MCF 10A (cell line): ENCODE results near the gene EIF2B2. TPM values are rescaled to one million over a fixed set of nuclear protein-coding genes. Genes with fewer than 3 reads are reported as not detected.

Experiments
- BruUV-seq: library from RNA; stranded (reverse); fragments of 400-500 nt; replicated peaks from 2 replicates; lab custom pipeline; 2021; lab: Mats Ljungman, UMichigan
- CTCF ChIA-PET: fragments of 300-600 bp; sonication (Branson Sonifier 250); formaldehyde crosslinking; extraction: SDS; loops from one replicate; lab custom pipeline; 2021; ENCODE audit warnings: antibody characterized with exemption, inconsistent platforms; lab: Yijun Ruan, JAX
- POLR2A ChIA-PET: fragments of 300-600, 350-650 bp; sonication (Branson Sonifier 250); formaldehyde crosslinking; extraction: SDS; loops from one replicate; lab custom pipeline; 2020; ENCODE audit warnings: antibody characterized with exemption, inconsistent platforms; lab: Yijun Ruan, JAX
- DNase-seq: peaks from one replicate; pipeline ENCODE4 v3.0.0-alpha.2; 2018; ENCODE audit not compliant: unreplicated experiment
- H3K27ac Mint-ChIP-seq: one replicate; pipeline ENCODE4 v1.8.0; 2022; ENCODE audit warnings: mild to moderate bottlenecking, low read depth, mixed read lengths; ENCODE audit not compliant: unreplicated experiment
- H3K27me3 Mint-ChIP-seq: one replicate; pipeline ENCODE4 v1.8.0; 2022; ENCODE audit warnings: mixed read lengths; ENCODE audit not compliant: insufficient read depth, unreplicated experiment
- H3K36me3 Mint-ChIP-seq: one replicate; pipeline ENCODE4 v1.8.0; 2022; ENCODE audit warnings: mild to moderate bottlenecking, moderate library complexity, mixed read lengths; ENCODE audit not compliant: insufficient read depth, unreplicated experiment
- H3K4me1 Mint-ChIP-seq: one replicate; pipeline ENCODE4 v1.8.0; 2022; ENCODE audit warnings: mixed read lengths; ENCODE audit not compliant: insufficient read depth, unreplicated experiment
- H3K4me3 Mint-ChIP-seq: one replicate; pipeline ENCODE4 v1.8.0; 2022; ENCODE audit warnings: mild to moderate bottlenecking, moderate library complexity, mixed read lengths; ENCODE audit not compliant: unreplicated experiment
- H3K9me3 Mint-ChIP-seq: one replicate; pipeline ENCODE4 v1.8.0; 2022; ENCODE audit warnings: mixed read lengths; ENCODE audit not compliant: unreplicated experiment
- intact Hi-C: fragments of 100-400 bp; cut with micrococcal nuclease; formaldehyde crosslinking; loops from 2 replicates; pipeline ENCODE4 v1.14.1; 2022
- total RNA-seq: library from RNA; stranded (reverse); gene quantifications from 2 replicates; pipeline ENCODE4 v1.2.3, GENCODE V29; 2022
- TF ChIP-seq, protein P1 (sequence below): fragments of 200-600 bp; IDR thresholded peaks from one replicate; pipeline ENCODE4 v1.8.0; 2022; ENCODE audit warnings: antibody characterized with exemption, mild to moderate bottlenecking; ENCODE audit not compliant: unreplicated experiment

The EIF2B2 gene
- total RNA-seq, 1 experiment from 2014 or later, result 53.8 TPM

DNA sequence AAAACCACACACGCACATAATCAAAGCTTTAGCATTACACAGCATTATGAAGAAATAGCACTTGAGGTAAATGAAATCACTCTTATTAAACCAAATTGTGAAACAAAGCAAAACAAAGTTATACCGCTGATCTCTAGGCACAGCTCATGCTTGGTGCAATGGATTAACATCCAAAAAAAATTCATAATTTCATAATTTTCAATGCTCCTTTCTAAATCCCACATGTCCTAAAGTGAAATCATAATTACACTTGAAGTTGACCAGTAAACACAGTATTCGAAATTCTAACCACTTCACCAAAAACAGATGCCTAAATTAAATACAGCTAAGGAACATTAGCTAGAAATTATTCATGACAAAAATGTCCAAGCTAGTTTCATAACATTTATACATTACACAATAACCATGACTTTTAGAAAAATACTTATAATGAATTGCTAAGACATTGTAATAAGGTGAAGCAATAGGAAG, 47.0 kb downstream of the EIF2B2 start:
- intact Hi-C loops, result no loop called here
- ChIA-PET CTCF (interaction anchor here (0.5 to 2.4 kb wide), 6 partner anchors 8 to 186 kb away, joined by 3 to 8 read pairs (median 3); no protein-coding TSS in a partner anchor), POLR2A (interaction anchor here (0.8 to 4.9 kb wide), 7 partner anchors 9 to 209 kb away, joined by 3 to 49 read pairs (median 4); partner anchors contain the start of genes ACYP1, PGF and ZC2HC1C)
- TF ChIP-seq, protein P1, sequence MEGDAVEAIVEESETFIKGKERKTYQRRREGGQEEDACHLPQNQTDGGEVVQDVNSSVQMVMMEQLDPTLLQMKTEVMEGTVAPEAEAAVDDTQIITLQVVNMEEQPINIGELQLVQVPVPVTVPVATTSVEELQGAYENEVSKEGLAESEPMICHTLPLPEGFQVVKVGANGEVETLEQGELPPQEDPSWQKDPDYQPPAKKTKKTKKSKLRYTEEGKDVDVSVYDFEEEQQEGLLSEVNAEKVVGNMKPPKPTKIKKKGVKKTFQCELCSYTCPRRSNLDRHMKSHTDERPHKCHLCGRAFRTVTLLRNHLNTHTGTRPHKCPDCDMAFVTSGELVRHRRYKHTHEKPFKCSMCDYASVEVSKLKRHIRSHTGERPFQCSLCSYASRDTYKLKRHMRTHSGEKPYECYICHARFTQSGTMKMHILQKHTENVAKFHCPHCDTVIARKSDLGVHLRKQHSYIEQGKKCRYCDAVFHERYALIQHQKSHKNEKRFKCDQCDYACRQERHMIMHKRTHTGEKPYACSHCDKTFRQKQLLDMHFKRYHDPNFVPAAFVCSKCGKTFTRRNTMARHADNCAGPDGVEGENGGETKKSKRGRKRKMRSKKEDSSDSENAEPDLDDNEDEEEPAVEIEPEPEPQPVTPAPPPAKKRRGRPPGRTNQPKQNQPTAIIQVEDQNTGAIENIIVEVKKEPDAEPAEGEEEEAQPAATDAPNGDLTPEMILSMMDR, result no peak
- H3K27me3 Mint-ChIP-seq, result no peaks in the 10 kb centered on the region
- BruUV-seq, result no TSS peak
- H3K36me3 Mint-ChIP-seq, result peaks cover 21% of the 10 kb centered on the region
- peaks cover 37% of the 10 kb centered on the region for H3K4me1 Mint-ChIP-seq
- DNase-seq, result peak; percentile 47
- peak overlapping the region; percentile 83 for H3K4me3 Mint-ChIP-seq
- peak overlapping the region; percentile 95 for H3K27ac Mint-ChIP-seq
- no peaks in the 10 kb centered on the region for H3K9me3 Mint-ChIP-seq

DNA sequence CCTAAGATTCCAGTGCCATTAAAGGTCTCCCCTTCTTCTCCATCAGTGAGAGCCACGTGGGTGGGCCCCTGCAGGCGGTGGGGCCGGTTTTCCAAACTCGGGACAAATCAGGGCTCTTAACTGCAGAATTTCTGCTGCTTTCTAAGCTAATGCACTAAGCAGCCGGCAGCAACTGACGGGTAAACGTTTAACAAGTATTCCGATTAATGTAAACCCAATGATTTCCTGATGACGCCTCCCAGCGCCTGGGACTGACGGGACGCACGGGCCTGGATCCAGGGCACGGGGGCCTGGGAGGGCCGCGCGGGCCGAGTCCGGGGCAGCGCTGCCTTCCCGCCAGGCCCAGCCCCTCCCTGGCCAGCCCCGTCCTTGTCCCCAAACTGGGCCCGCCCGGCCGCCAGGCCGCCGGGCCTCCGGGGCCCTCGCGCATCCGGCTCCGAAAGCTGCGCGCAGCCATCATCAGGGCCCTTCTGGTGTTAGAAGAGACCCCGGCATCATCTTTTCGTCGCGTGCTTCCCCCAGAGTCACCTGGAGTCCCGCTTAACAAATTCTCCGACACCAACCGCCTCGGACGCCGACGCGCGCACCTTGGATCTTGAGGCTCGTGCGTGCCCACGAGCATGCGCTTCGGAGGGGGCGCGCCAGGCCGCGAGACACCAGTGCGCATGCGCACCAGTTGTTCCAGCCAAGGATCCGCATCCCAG, 48.3 kb downstream of the EIF2B2 start, which contains the start of gene MLH3:
Gene MLH3, minus strand, starts transcription at position 616 of the 704 bp plus-strand sequence. CDS start 1,812 bp downstream, outside the sequence.
- CTCF ChIA-PET, result interaction anchor here (0.7 to 1.2 kb wide), 5 partner anchors 104 to 548 kb away, joined by 3 to 4 read pairs (median 3); no protein-coding TSS in a partner anchor
- BruUV-seq, result TSS peak; percentile 32
- peak within 1 kb of the TSS; percentile 95 for H3K27ac Mint-ChIP-seq
- H3K27me3 Mint-ChIP-seq, result no peaks in the 10 kb centered on the region
- DNase-seq, result peak; percentile 84
- TF ChIP-seq, protein P1, result no peak
- POLR2A ChIA-PET, result interaction anchor here (0.6 to 4.9 kb wide), 7 partner anchors 14 to 818 kb away, joined by 3 to 49 read pairs (median 6); partner anchors contain the start of genes ACYP1 and ZC2HC1C
- peaks cover 36% of the 10 kb centered on the region for H3K4me1 Mint-ChIP-seq
- intact Hi-C loops, result no loop called here
- H3K36me3 Mint-ChIP-seq, result peaks cover 17% of the 10 kb centered on the region
- no peaks in the 10 kb centered on the region for H3K9me3 Mint-ChIP-seq
- peak within 1 kb of the TSS; percentile 83 for H3K4me3 Mint-ChIP-seq

DNA sequence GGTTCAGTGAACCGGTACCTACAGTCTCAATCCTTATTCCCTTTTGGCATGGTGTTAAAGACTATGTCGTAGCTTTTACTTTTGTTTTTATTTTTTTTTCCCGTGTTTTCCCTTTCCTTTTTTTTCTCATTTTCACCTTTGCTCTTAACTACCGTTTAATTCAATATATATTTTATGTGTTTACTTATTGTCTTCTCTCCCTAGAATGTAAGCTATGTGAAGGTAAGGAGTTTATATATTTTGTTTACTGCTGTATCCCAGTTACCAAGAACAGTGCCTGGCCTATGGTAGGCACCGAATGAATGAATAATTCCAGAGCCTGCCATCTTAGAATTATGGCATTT, 48.8 kb downstream of the EIF2B2 start:
- intact Hi-C loops, result no loop called here
- ChIA-PET CTCF (interaction anchor here (0.6 to 1.1 kb wide), 6 partner anchors 105 to 548 kb away, joined by 3 to 4 read pairs (median 3); no protein-coding TSS in a partner anchor), POLR2A (interaction anchor here (0.9 to 4.9 kb wide), 5 partner anchors 13 to 48 kb away, joined by 3 to 49 read pairs (median 6); partner anchors contain the start of genes ACYP1 and ZC2HC1C)
- Mint-ChIP-seq H3K4me1 (peaks cover 36% of the 10 kb centered on the region), H3K9me3 (no peaks in the 10 kb centered on the region), H3K27me3 (no peaks in the 10 kb centered on the region), H3K36me3 (peaks cover 20% of the 10 kb centered on the region), H3K27ac (peak overlapping the region; percentile 95), H3K4me3 (peak overlapping the region; percentile 83)
- BruUV-seq, result no TSS peak
- no peak for DNase-seq
- TF ChIP-seq, protein P1, result no peak
